ENCODE measurements around the gene HBE1. TPM values are rescaled to one million over a fixed set of nuclear protein-coding genes. Genes with fewer than 3 reads are reported as not detected.

HBE1 gene
- total and polyA plus RNA-seq, 9 of the 15 experiments (the other 6 are each of a cell fraction or from before 2014, with no cell fraction given): 612 to 10,250 (median 2,181) TPM

GRCh38 chr11:5307256-5308019, 37.7 kb upstream of the HBE1 start:
- 75% methylated on average over 2 of the region's 2 CpGs for WGBS (ENCODE audit: insufficient coverage, low coverage, missing lambda C conversion rate)
- in situ Hi-C loops (cut with MboI): no loop called here
- intact Hi-C loops (cut with micrococcal nuclease): no loop called here
- TF ChIP-seq ZNF699 (CRISPR knock-in tag; IDR thresholded peaks at IDR 0.05; ENCODE audit: insufficient replicate concordance): no peak
- no peak for TF ChIP-seq SP2 (IDR thresholded peaks at IDR 0.05; ENCODE audit: extremely low read depth, low read depth, low read length, poor library complexity, severe bottlenecking)
- no peak for TF ChIP-seq SMAD3 (CRISPR knock-in tag; conservative IDR thresholded peaks at IDR 0.05)
- TF ChIP-seq POLR2G (IDR thresholded peaks at IDR 0.05; ENCODE audit: low read depth, low read length): no peak
- no peak for TF ChIP-seq HDAC6 (IDR thresholded peaks at IDR 0.05; ENCODE audit: low read depth, low read length)
- peak; percentile 83 for TF ChIP-seq PCBP2 (IDR thresholded peaks at IDR 0.05; ENCODE audit: low read depth, low read length, poor library complexity, severe bottlenecking)
- no peak for TF ChIP-seq RAD21 (CRISPR knock-in tag; conservative IDR thresholded peaks at IDR 0.05 in 1 of 2, IDR thresholded peaks at IDR 0.05 in 1 of 2)
- no peak for TF ChIP-seq HSF4 (CRISPR knock-in tag; IDR thresholded peaks at IDR 0.05; ENCODE audit: borderline replicate concordance)
- TF ChIP-seq KLF6 (CRISPR knock-in tag; IDR thresholded peaks at IDR 0.05; ENCODE audit: borderline replicate concordance): no peak
- TF ChIP-seq ZNF444 (CRISPR knock-in tag; IDR thresholded peaks at IDR 0.05): no peak
- no peak for TF ChIP-seq ZC3H11A (IDR thresholded peaks at IDR 0.05; ENCODE audit: low read depth, low read length)
- TF ChIP-seq GABPB2 (CRISPR knock-in tag; conservative IDR thresholded peaks at IDR 0.05): no peak
- TF ChIP-seq L3MBTL2 (IDR thresholded peaks at IDR 0.05): no peak
- TF ChIP-seq CXXC5 (CRISPR knock-in tag; IDR thresholded peaks at IDR 0.05): no peak
- no peak for TF ChIP-seq FOXJ3 (CRISPR knock-in tag; IDR thresholded peaks at IDR 0.05)
- no peak for TF ChIP-seq MITF (IDR thresholded peaks at IDR 0.05)
- TF ChIP-seq PCBP1 (IDR thresholded peaks at IDR 0.05; ENCODE audit: low read depth, low read length, poor library complexity, severe bottlenecking): peak; percentile 65
- no peak for TF ChIP-seq SFPQ (IDR thresholded peaks at IDR 0.05; ENCODE audit: low read depth, low read length)
- no peak for TF ChIP-seq SMARCB1 (IDR thresholded peaks at IDR 0.05; ENCODE audit: insufficient read length, low read depth)

More at GRCh38 chr11:5307256-5308019, 37.7 kb upstream of the HBE1 start:
- no peak for DNase-seq (ENCODE audit: extremely low read depth in 1 of 4, low spot score in 3 of 4)
- H3K4me1 ChIP-seq (replicated peaks in 1 of 2; ENCODE audit: control insufficient read depth in 2 of 2, insufficient read depth in 2 of 2, low read length in 2 of 2): peaks cover 0 to 3% of the 10 kb centered on the region in 2 experiments; a peak in 2 of 5 replicates
- no peak overlapping the region for H2AFZ ChIP-seq (ENCODE audit: low read depth, low read length)
- no peaks in the 10 kb centered on the region for H3K9me1 ChIP-seq (ENCODE audit: control insufficient read depth, insufficient read depth, low read length)
- no peak overlapping the region for H3K27ac ChIP-seq (ENCODE audit: extremely low read depth, low read depth, low read length)
- no peak overlapping the region for H3K9ac ChIP-seq (ENCODE audit: insufficient read depth in 1 of 2, low read depth in 2 of 2, low read length in 2 of 2)
- FAIRE-seq: no peak
- H3K79me2 ChIP-seq (ENCODE audit: control insufficient read depth, insufficient read depth, low read length): peaks cover 59% of the 10 kb centered on the region
- H3K4me3 ChIP-seq: no peak overlapping the region
- no peaks in the 10 kb centered on the region for H4K20me1 ChIP-seq (replicated peaks; ENCODE audit: control insufficient read depth, insufficient read depth, low read length)
- peak; percentile 36; the same call in 1 of the 3 replicates for ATAC-seq
- POLR2A ChIA-PET: interaction anchor here (0.6 kb wide), 2 partner anchors 56 to 208 kb away, joined by 3 read pairs; no protein-coding TSS in a partner anchor
- no peaks in the 10 kb centered on the region for H3K9me3 ChIP-seq (replicated peaks; ENCODE audit: control insufficient read depth, insufficient read depth, low read depth, low read length)
- CTCF ChIA-PET (ENCODE audit: low intra/inter-chr PET ratio): no interaction called here
- H3K27me3 ChIP-seq (ENCODE audit: control insufficient read depth in 2 of 2, insufficient read depth in 2 of 2, low read length in 2 of 2): no peaks in the 10 kb centered on the region
- H3K36me3 ChIP-seq (ENCODE audit: control insufficient read depth, insufficient read depth, low read length): peaks cover 67% of the 10 kb centered on the region
- no TSS peak for BruUV-seq (replicated peaks)
- no peak overlapping the region for H3K4me2 ChIP-seq (ENCODE audit: insufficient read depth, low read length)

Measured in K562 (cell line).